Epithelial cell of proximal tubule (primary cell): ENCODE measurements around the gene UBTD1. TPM values are rescaled to one million over a fixed set of nuclear protein-coding genes. Genes with fewer than 3 reads are reported as not detected.

Source experiments
- DNase-seq: peaks from one replicate; pipeline ENCODE4 v3.0.0-alpha.2; 2011; ENCODE audit warnings: low read depth
- H3K4me3 ChIP-seq: 2 replicates; pipeline ENCODE4 v1.5.1; 2011; ENCODE audit warnings: low read depth, mild to moderate bottlenecking, low read length
- total RNA-seq: library from RNA; depleted of rRNA; stranded (reverse); fragments of >200 nt; gene quantifications from 2 replicates; pipeline ENCODE4 v1.2.3, GENCODE V29; 2015
- TF ChIP-seq, protein P1 (sequence below): conservative IDR thresholded peaks from 2 replicates; pipeline ENCODE4 v1.5.1; 2012; ENCODE audit warnings: low read depth, mild to moderate bottlenecking, low read length

The UBTD1 gene
- total RNA-seq, 1 donor from 2014 or later, result 23.6 TPM

GRCh38 chr10:97587183-97587582, 88.5 kb downstream of the UBTD1 start:
- TF ChIP-seq, protein P1, sequence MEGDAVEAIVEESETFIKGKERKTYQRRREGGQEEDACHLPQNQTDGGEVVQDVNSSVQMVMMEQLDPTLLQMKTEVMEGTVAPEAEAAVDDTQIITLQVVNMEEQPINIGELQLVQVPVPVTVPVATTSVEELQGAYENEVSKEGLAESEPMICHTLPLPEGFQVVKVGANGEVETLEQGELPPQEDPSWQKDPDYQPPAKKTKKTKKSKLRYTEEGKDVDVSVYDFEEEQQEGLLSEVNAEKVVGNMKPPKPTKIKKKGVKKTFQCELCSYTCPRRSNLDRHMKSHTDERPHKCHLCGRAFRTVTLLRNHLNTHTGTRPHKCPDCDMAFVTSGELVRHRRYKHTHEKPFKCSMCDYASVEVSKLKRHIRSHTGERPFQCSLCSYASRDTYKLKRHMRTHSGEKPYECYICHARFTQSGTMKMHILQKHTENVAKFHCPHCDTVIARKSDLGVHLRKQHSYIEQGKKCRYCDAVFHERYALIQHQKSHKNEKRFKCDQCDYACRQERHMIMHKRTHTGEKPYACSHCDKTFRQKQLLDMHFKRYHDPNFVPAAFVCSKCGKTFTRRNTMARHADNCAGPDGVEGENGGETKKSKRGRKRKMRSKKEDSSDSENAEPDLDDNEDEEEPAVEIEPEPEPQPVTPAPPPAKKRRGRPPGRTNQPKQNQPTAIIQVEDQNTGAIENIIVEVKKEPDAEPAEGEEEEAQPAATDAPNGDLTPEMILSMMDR, result no peak
- H3K4me3 ChIP-seq, result peak overlapping the region; percentile 2
- DNase-seq, result no peak

DNA sequence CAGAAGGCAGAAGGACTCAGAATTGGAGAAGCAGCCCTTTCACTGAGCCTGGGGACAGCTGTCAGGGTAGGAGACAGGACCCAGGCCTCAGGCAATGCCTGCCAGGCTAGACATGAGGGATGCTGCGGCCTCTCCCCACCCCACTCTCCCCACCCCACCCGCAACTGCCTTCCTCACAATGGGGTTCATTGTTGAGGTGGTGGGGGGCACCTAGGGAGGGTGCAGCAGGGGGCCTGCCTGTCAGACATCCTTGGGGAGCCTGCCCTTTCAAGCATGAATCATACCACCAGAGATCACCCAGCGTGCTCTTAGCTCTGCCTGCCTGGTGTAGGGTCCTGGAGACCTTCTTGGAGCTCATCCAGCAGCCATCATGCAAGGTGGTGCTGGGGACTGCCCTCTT, 90.8 kb downstream of the UBTD1 start, which contains the start of gene C10orf62:
Gene C10orf62, plus strand, starts transcription at position 243 of the 400 bp plus-strand sequence. CDS start 177 bp downstream, outside the sequence.
- H3K4me3 ChIP-seq, result no peak within 1 kb of the TSS
- TF ChIP-seq, protein P1, result no peak
- DNase-seq, result no peak

DNA sequence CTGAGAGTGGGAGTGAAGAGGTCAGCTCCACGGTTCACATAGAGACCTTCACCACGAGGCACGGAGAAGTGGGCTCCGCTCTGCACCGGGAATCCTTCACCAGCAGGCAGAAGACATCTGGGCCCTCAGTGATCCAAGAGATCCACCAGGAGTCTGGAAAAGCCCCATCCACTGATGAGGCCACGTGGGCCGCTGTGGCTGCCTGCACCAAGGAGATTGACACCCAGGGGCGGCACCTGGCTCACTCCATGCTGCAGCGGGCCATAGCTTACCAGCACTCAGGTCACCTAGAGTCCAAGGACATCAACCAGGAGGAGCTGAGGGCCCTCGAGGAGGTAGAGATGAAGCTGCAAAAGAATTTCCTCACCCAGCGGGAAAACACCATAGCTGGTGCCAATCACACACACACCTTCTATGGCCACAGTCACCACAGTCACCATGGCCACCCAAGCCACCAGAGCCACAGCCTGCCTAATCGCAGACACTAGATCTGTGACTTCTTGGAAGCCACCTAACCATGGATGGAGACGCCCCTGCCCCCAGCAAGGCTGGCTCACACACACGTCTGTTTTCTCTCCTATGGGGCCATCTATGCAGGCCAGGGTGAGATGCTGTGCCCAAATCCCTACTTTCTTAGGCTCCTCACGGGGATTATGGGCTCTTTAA, 91.5 kb downstream of the UBTD1 start:
- DNase-seq, result no peak
- TF ChIP-seq, protein P1, result no peak
- no peak overlapping the region for H3K4me3 ChIP-seq

- no peak overlapping the region for H3K4me3 ChIP-seq
- TF ChIP-seq, protein P1, result no peak
- no peak for DNase-seq
Measured at GRCh38 chr10:97590748-97591495, 92.2 kb downstream of the UBTD1 start.

DNA sequence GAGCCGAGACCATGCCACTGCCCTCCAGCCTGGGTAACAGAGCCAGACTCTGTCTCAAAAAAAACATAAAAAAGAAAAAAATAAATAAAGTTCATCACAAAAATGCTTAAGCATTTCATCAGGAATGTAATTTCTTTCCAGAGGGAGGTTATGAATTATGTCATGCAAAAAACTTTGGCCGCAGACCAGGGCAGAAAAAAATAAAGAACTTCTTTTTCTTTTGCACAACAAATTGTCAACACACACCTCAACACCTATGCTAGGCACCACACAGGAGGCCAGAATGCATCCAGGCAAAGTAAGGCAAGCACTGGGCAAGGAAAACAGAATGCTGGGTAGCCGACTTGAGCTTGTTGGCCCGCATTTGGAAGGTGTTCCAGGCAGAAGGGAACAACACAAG, 94.7 kb downstream of the UBTD1 start:
- TF ChIP-seq, protein P1, result no peak
- DNase-seq, result no peak
- no peak overlapping the region for H3K4me3 ChIP-seq

GRCh38 chr10:97596101-97597082, 97.7 kb downstream of the UBTD1 start:
- peak; percentile 78 for DNase-seq
- H3K4me3 ChIP-seq, result no peak overlapping the region
- TF ChIP-seq, protein P1, result no peak
